ENCODE data around the gene IQSEC1. TPM values are rescaled to one million over a fixed set of nuclear protein-coding genes. Genes with fewer than 3 reads are reported as not detected.

Gene IQSEC1
- total RNA-seq, 1 donor from 2014 or later, result 57.1 TPM

DNA sequence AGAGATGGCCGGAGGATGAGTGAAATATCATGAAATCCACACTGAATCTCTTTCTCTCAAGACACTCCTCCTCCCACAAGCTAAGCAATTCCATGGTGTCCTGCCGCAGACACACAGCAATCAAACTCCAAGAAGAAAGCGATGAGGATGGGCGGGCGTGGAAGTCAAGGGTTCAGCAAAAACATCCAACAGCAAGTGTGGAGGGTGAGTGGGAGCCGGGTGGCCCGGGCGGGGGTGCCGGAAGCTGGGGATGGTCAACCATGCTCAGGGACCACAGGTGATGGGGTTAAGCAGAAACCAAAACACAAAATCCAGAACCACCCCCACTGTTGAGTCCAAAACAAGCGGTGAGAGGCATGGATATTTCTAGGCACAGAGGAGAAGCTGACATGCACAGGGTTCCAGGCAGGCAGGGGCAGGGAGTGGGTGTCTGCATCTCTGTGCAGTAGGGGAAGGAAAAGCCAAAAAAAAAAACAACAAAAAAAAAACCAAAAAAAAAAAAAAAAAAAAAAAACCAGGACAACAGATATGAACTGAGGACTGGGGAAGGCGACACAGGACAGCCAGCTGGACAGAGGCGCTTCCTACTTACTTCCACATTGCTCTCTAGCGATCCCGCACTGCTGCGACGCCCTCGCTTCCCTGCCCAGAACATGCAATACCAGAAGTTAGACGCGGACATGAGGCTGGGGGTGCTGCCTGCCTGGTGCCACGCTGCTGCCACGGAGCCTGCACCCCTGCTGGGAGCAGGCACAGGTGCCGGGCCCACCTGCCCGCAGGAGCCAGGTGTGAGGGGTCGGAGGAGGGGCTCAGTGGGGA lies 170.8 kb downstream of the IQSEC1 start:
- DNase-seq (ENCODE audit: extremely low read depth, low read depth, low spot score), result no peak

DNA sequence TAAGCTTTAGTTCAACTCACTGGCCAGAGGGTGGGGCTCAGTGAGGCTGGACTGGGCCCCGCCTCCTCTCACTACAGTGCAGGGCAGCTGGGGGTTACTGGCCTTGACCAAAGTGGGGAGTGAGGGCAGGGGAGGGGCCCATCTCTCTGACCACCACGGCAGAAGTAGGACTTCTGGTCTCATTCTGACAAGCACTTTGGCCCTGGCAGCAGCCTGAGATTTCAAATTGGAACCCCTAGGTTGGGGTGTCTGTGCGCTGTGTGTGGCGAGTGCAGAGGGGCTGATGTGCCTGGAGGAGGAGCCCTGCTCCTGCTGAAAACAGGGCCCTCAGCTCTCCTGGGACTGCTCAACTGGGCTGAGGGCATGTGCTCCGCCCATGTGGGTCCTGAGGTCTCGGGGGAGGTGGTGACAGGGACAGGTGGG lies 171.6 kb downstream of the IQSEC1 start:
- no peak for DNase-seq (ENCODE audit: extremely low read depth, low read depth, low spot score)

DNA sequence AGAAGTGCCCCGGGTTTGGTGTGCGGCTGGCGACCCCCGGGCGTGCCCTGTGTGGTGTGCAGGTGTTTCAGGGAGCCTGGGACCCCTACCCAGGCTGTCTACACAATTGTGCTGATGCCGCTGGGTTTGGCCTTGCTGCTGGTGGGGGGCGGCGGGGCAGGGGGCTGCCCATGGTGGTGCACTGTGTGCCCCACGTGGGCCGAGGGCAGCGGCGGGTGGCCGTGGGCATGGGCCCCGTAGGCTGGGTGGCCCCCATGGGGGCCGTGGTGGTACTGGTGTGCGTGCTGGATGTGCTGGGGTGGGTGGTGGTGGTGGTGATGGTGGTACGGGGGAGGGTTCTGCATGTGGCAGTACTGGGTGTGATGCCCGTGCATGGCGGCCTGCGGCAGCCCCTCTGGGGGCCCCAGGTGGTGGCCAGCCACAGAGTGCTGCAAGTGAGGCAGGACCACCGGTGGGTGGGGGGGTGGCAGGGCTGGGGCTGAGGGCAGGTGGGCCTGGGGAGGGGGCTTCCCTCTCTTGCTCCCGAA lies 172.3 kb downstream of the IQSEC1 start:
- DNase-seq (ENCODE audit: extremely low read depth, low read depth, low spot score), result no peak

DNA sequence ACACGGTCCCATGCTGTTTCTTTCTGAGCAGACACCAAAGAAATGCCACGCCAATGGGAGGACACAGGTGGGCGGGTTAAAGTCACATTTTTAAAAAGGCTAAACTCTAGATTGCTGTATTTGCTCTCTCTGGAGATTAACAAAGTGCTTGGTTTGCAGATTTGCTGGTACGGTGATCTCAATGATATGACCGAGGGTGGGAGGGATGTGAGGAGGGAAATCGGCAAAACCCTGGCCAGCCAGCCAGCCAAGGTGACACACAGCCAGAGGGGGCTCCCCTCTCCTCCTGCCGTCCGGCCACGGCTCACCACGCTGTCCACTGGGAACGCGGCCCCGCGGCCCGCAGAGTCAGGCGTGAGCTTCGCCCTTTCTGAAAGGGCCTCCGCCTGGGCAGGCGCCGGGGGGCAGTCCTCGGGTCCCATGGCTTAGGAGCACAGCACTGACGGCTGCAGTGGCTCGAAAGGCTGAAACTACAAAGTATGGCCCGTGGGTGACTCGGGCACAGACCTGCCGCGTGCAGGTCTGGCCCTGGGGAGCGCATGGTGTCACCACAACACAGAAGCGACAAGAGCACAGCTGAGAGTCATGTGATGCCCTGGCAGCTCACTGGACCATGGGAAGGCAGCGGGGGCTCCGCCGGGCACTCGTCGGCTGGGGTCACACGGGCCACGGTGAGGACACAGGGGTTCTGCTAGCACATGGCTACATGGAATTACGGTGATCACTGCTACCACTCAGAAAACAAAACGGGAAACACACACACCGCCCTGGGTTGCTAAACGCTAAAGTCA lies 174.1 kb downstream of the IQSEC1 start:
- no peak for DNase-seq (ENCODE audit: extremely low read depth, low read depth, low spot score)

DNA sequence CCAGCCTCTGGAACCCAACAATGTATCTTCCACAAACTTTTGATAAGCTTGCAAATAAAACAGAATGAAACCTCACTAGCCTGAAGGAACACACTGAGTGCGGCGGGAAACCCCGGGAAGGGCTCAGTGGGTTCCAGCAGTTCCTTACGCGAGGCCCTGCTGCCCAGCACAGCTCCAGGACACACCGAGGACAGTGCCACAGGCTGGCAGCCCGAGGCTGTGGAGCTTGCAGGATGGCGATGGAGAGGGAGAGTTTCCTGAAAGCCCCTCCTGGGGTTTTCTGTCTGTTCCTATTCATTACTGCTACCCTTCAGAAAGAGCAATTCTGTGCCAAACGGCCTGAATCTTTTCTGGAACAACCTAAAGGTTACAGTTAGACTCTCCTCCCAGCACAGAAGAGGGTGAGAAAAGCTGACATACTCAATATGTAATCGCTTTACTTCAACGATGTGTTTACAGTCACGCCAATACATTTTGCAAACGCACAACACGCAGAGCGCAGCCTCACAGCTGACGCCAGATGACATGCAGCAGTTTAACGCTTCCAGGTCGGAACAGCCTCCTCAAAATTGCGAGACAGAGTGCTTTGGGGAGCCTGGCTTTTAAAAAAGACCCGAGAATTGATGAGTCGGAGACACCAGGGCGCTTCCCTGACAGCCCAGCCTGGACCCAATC lies 174.8 kb downstream of the IQSEC1 start:
- no peak for DNase-seq (ENCODE audit: extremely low read depth, low read depth, low spot score)

GRCh38 chr3:12897381-12898289 lies 175.6 kb downstream of the IQSEC1 start:
- DNase-seq (ENCODE audit: extremely low read depth, low read depth, low spot score), result no peak

DNA sequence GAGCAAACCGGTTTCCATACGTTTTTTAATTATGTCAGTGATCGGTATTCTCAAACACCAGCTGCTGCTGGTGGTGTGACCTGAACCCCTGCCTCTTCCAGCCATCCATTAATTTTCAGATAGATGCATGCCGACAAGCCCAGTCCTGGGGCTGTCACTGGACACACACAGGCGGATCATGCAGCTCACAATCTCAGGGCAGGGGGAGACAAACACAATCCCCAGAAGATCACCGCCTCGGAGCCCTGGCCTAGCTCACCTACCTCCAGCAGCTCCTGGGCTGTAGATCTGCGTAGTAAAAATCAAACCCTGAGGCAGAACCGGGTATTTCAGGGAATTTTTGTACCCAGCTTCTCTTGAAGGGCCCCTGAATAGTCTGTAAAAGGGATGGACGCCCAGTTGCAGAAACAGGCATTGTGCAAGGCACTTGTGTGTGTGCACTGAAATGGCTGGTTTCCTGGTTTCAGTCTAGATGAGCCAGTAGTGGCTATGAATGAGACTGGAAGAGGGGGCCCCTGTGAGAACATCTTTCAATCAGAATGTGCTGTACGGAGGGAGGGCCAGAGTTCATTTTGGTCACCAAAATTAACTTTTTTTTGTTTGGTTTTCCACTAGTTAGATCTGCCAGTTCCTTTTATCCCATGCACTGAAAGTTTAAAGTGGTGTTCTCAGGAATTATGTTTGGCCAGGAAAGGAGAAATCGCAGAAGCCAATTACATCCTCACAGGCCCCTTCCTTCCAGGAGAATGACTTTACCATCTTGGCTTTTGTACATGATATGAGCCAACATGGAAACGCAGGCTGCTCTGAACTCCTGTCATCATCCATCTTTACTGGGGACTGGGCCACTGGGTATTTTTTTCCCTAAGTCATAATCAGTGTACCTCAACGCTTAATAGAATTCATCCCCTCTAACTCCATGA lies 176.9 kb downstream of the IQSEC1 start:
- DNase-seq (ENCODE audit: extremely low read depth, low read depth, low spot score), result no peak

DNA sequence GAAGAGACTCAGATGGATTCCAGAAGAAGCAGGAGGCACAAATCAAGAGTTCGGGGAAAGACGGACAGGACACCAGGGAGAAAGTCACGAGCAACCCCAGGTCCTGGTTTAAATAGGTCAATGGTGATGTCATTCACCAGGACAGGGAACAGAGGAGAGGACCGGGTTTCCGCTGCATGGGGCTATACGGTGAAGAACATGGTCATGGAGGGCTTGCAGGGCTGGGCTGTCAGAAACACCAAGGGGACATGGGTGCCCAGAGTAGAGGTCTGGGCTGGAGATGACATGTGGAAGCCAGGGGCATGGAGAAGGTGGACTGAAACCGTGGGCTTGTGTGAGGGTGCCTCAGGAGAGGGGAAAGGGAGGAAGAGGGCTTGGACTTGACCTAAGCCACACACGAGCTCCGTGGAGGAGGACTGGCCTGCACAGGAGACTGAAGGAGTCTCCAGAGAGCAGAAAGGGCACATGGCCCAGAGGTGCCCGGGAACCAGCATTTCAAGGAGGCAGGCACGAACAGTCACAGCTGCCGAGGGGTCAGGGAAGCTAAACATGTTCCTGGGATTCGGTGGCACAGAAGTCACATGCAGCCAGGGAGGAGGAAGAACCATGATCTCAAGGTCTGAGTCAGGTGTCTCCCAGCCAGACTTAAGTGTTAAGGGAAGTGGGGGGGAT lies 177.7 kb downstream of the IQSEC1 start:
- DNase-seq (ENCODE audit: extremely low read depth, low read depth, low spot score), result no peak

DNA sequence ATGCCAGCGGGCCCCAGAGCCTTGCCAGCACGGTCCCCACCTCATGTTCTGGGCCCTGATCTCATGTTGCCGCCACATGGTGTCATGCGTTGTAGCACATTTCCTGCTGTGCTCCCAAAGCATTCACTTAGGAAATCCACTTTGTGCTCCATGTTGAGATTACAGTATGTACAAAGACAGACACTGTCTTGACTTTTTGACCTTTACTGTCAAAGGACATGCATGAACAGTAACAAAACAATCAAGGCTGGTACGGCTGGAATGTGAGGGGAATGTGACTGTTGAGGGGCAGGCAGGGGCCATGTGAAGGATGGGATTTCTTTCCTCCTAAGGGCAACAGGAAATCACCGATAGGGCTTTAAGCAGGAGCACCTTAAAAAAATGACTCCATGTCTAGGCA lies 178.6 kb downstream of the IQSEC1 start:
- no peak for DNase-seq (ENCODE audit: extremely low read depth, low read depth, low spot score)

- DNase-seq (ENCODE audit: extremely low read depth, low read depth, low spot score), result no peak
Observed at GRCh38 chr3:12893852-12894251, 179.4 kb downstream of the IQSEC1 start.

DNA sequence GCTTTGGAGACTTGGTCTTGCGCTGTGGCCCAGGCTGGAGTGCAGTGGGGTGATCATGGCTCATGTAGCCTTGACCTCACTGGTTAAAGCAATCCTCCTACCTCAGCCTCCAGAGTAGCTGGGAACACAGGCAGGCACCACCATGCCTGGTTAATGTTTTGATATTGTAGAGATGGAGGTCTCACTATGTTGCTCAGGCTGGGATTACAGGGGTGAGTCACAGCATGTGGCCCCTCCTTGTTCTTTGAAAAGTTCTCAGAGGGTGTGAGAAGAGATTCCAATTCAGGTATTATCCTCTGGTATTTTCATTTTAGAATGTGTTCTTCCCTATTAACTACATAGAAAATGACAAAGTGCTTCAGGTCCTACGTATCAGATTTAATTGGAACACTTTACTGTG lies 180.0 kb downstream of the IQSEC1 start:
- no peak for DNase-seq (ENCODE audit: extremely low read depth, low read depth, low spot score)

GRCh38 chr3:12892840-12893189 lies 180.4 kb downstream of the IQSEC1 start:
- DNase-seq (ENCODE audit: extremely low read depth, low read depth, low spot score), result no peak

- peak; percentile 18 for DNase-seq (ENCODE audit: extremely low read depth, low read depth, low spot score)
Observed at GRCh38 chr3:12891985-12892839, 181.0 kb downstream of the IQSEC1 start.

GRCh38 chr3:12891391-12891984 lies 181.7 kb downstream of the IQSEC1 start:
- no peak for DNase-seq (ENCODE audit: extremely low read depth, low read depth, low spot score)

DNA sequence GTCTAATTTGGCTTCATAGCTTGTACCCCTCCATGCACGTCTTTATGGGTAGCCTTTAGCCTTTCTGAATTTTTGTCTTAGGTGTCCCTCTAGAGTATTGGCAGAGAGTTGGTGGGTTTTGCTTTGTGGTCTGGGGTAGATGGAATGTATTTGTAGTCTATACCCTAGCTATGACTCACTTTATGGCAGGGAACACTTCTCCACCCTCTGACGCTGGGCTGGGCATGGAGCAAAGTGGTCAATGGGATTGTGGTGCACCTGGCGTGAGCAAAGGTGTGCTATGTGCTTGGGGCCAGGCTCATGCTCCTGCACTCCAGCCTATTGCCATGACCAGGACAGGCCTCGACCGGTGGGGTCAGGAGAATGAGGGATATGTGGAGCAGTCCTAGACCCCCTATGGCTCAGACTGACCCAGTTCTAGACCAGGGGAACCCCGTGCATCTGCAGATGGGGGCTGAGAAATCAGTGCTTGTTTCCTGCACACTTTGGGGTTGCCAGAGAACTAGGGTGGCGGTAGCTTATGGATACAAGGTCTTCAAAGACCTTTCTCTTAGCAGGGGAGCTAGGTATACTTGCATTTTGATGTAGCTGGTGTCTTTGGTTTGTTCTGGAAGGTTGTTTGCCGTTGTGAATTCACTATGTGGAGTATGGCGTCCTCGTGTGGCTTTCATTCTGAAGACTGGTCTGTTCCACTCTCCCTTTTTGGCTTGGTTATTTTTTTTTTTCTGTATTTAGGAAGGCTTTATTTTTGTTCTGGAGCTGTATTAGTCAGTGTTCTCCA lies 182.4 kb downstream of the IQSEC1 start:
- DNase-seq (ENCODE audit: extremely low read depth, low read depth, low spot score), result no peak

DNA sequence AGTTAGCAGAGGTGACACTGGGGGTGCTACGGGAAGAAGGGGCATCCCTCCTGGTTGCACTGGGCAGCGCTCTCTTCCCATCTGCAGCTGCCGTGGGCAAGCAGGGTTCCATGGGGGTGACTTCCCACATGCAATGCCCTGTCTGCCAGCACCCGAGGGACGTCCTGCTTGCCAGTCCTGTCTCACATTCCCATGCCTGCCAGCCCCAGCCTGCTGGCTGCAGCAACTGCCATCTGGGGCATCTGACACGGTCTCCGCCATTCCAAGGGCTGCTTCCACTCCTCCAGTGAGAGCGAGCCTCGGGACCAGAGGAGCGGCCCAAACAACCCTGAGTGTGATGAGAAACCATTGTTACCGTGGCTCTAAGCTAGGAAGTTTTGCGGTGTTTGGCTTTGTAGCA lies 186.5 kb downstream of the IQSEC1 start:
- no peak for DNase-seq (ENCODE audit: extremely low read depth, low read depth, low spot score)
